Activated effector memory CD4-positive, alpha-beta T cell treated with anti-CD3 and anti-CD28 coated beads, Interleukin-2, amount 50 U/mL, for 16 hours (primary cell): ENCODE results near the gene SERPINA5.
A peak's percentile ranks its signal among the peaks of the same experiment; 100 is the strongest.
"Not testable (repeated sequence)": the region's sequence is repeated elsewhere in the genome, so short reads cannot be mapped to it uniquely, and the experiment has no call there.

Experiments
- DNase-seq: peaks from one replicate; pipeline ENCODE4 v3.0.0-alpha.2; 2020

Gene SERPINA5

GRCh38 chr14:94608966-94609365 is 27.7 kb downstream of the SERPINA5 start:
- not testable (repeated sequence) for DNase-seq

- DNase-seq, result no peak
These were observed 30.0 kb downstream of the SERPINA5 start for GRCh38 chr14:94611179-94611578.

- peak; percentile 30 for DNase-seq
These were observed 30.9 kb downstream of the SERPINA5 start, which contains the start of gene SERPINA3 for GRCh38 chr14:94612174-94612573. Gene SERPINA3 (plus strand): TSS chr14:94612391. CDS start chr14:94614442, 2,051 bp downstream.

- no peak for DNase-seq
These were observed 31.6 kb downstream of the SERPINA5 start for GRCh38 chr14:94612580-94613554.

- peak; percentile 45 for DNase-seq
These were observed 32.8 kb downstream of the SERPINA5 start for GRCh38 chr14:94613720-94614644.

- peak; percentile 10 for DNase-seq
These were observed 33.6 kb downstream of the SERPINA5 start for GRCh38 chr14:94614802-94615201.

GRCh38 chr14:94615254-94615653 is 34.0 kb downstream of the SERPINA5 start:
- peak; percentile 34 for DNase-seq

- DNase-seq, result peak; percentile 28
These were observed 34.8 kb downstream of the SERPINA5 start for GRCh38 chr14:94615823-94616570.

GRCh38 chr14:94617366-94617941 is 36.2 kb downstream of the SERPINA5 start:
- peak; percentile 3 for DNase-seq

GRCh38 chr14:94617988-94618822 is 37.0 kb downstream of the SERPINA5 start:
- no peak for DNase-seq

- no peak for DNase-seq
These were observed 38.1 kb downstream of the SERPINA5 start for GRCh38 chr14:94619297-94619696.

GRCh38 chr14:94620597-94620996 is 39.4 kb downstream of the SERPINA5 start:
- DNase-seq, result peak; percentile 27

GRCh38 chr14:94621358-94622134 is 40.3 kb downstream of the SERPINA5 start:
- peak; percentile 24 for DNase-seq

- DNase-seq, result peak; percentile 12
These were observed 41.6 kb downstream of the SERPINA5 start for GRCh38 chr14:94622653-94623421.

GRCh38 chr14:94623422-94623809 is 42.2 kb downstream of the SERPINA5 start:
- peak; percentile 36 for DNase-seq

GRCh38 chr14:94623856-94624499 is 42.8 kb downstream of the SERPINA5 start:
- peak; percentile 56 for DNase-seq

- DNase-seq, result peak; percentile 10
These were observed 43.5 kb downstream of the SERPINA5 start for GRCh38 chr14:94624537-94625352.

- DNase-seq, result no peak
These were observed 44.1 kb downstream of the SERPINA5 start for GRCh38 chr14:94625353-94625635.
